ENCODE data around the gene NEUROD6. TPM values are rescaled to one million over a fixed set of nuclear protein-coding genes. Genes with fewer than 3 reads are reported as not detected.

The NEUROD6 gene
- total and polyA plus RNA-seq, 2 donors (not counting 3 experiments of a cell fraction or from before 2014, with no cell fraction given) = not detected

- H3K4me2 ChIP-seq (ENCODE audit: insufficient read depth, low read length) = no peak overlapping the region
- CTCF ChIA-PET = interaction anchor here (1.5 to 1.9 kb wide), 2 partner anchors 10 to 17 kb away, joined by 3 to 5 read pairs; no protein-coding TSS in a partner anchor
- POLR2A ChIA-PET = no interaction called here
- H3K27ac ChIP-seq (ENCODE audit: insufficient read depth, low read depth, low read length) = no peak overlapping the region
- no peaks in the 10 kb centered on the region for H3K9me1 ChIP-seq (replicated peaks; ENCODE audit: control insufficient read depth, extremely low read depth, insufficient read depth, low read length)
- no peaks in the 10 kb centered on the region for H3K9me3 ChIP-seq (replicated peaks; ENCODE audit: control insufficient read depth, insufficient read depth, low read length)
- H3K36me3 ChIP-seq (ENCODE audit: control insufficient read depth in 2 of 2, extremely low read depth in 1 of 2, insufficient read depth in 2 of 2, low read length in 2 of 2) = no peaks in the 10 kb centered on the region
- no peak overlapping the region for H3K4me3 ChIP-seq (replicated peaks in 1 of 3; ENCODE audit: insufficient read depth in 1 of 3, low read depth in 1 of 3, low read length in 3 of 3)
- no peaks in the 10 kb centered on the region for H3K79me2 ChIP-seq (ENCODE audit: control insufficient read depth, insufficient read depth, low read length)
- intact Hi-C loops (cut with micrococcal nuclease) (no loop called here), dilution Hi-C loops (cut with MboI; ENCODE audit: extremely low pct_ligation_motif_present, low sequenced_read_pairs) (no loop called here)
- no peaks in the 10 kb centered on the region for H3K27me3 ChIP-seq (ENCODE audit: control insufficient read depth in 2 of 2, insufficient read depth in 2 of 2, low read length in 2 of 2)
- no peaks in the 10 kb centered on the region for H4K20me1 ChIP-seq (replicated peaks; ENCODE audit: control insufficient read depth, extremely low read depth, insufficient read depth, low read length)
- H2AFZ ChIP-seq (ENCODE audit: low read depth, low read length) = no peak overlapping the region
- no peaks in the 10 kb centered on the region for H3K4me1 ChIP-seq (ENCODE audit: control insufficient read depth, extremely low read depth, insufficient read depth, low read length)
- no TSS peak for BruUV-seq (replicated peaks)
- TF ChIP-seq GATA2 (IDR thresholded peaks at IDR 0.05; ENCODE audit: insufficient read depth, insufficient read length, low read depth, low read length) (no peak), MAX (IDR thresholded peaks at IDR 0.05; ENCODE audit: insufficient read depth, insufficient read length) (no peak), EZH2 (IDR thresholded peaks at IDR 0.05; ENCODE audit: borderline replicate concordance, low read depth, low read length, severe bottlenecking) (no peak), POLR2A (IDR thresholded peaks at IDR 0.05; ENCODE audit: low read depth, low read length) (no peak), MYC (IDR thresholded peaks at IDR 0.05; ENCODE audit: low read depth, low read length) (no peak), JUN (IDR thresholded peaks at IDR 0.05; ENCODE audit: borderline replicate concordance, insufficient read depth, insufficient read length, low read depth) (no peak), POLR2AphosphoS5 (IDR thresholded peaks at IDR 0.05; ENCODE audit: insufficient read depth, low read depth, low read length) (no peak), FOS (IDR thresholded peaks at IDR 0.05; ENCODE audit: borderline replicate concordance, insufficient read depth, low read length) (no peak)
- no peak overlapping the region for H3K9ac ChIP-seq (replicated peaks; ENCODE audit: extremely low read depth, insufficient read depth, low read length)
- no peak for FAIRE-seq
- DNase-seq (ENCODE audit: low read depth, low spot score) = no peak
Observed at GRCh38 chr7:31311552-31311951, 29.0 kb downstream of the NEUROD6 start.

Data from endothelial cell of umbilical vein (primary cell).